ENCODE data around the gene KAT6B.

The KAT6B gene

DNA sequence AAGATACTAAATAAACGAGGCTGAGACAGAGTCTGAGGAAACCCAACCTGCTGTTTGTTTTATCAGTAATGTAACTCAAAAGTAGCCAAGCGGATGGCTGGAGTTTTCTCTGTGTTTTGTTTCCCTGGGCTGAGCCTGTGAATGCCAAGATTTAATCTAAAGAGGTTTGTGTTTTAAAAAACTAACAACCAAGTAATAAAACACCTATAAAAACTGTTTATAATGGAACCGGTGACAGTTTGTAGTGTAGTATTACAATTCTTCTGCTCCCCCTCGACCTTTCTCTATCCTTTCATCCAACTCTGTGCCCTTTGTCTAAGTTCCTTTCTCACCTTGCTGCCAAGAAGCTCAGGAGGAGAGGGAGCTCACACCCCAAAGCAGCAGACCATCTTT is 2.6 kb upstream of the KAT6B start:
- DNase-seq (ENCODE audit: low spot score) = no peak

DNA sequence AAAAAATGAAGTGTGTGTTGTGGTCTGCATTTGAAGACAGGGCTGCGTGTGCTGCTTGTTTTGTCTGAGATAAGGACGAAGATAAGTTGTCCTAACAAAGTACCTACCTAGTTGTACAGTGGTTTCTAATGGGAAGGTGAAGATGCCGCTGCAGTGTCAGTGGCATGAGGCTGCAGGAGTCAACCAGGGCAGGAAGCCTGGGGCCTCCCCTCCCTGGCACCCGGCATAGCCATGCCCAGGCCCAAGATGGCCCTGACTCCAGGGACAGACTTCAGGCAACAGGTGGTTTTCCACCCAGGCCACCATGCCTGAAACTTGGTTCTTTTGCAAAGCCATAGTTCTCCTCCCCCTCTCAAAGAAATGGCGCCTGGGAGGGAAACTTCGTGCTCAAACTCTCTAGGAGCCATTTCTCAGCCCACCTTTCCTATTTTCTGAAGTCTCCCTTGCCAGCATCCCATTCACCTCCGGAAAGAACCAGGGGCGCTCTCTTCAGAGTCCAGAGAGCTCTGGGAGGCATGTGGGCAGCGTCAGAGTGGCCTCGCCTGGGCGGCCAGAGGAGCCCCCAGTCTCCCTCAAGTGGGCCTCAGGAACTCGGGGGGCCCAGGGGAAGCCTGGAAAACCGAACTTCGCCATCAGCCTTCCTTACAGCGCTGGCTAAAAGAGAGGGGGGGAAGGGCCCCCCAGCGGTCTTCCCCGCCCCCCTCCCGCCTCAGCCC is 2.1 kb upstream of the KAT6B start:
- DNase-seq (ENCODE audit: low spot score) = no peak

DNA sequence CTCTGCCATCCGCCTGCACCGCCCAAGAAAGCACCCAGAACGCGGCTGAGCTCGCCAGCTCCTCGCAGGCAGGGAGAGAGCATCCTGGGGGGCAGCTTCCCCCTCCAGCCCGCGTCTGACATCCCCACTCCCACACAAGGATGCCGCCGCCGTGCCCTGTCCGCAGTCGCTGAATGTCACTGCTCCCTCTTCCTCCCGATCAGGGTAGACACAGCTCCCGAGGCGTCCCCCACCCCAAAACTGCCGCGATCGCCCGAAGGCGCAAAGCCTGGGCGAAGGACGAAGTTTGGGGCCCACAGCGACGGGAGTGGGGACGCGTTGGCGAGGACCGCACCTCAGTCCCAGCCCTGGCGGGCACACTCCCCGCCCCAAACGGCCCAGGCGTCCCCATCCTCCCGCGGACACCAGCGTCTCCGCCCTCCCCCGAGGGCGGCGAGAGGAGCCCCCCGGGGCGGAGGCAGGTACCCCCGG is 1.5 kb upstream of the KAT6B start:
- DNase-seq (ENCODE audit: low spot score) = no peak

DNA sequence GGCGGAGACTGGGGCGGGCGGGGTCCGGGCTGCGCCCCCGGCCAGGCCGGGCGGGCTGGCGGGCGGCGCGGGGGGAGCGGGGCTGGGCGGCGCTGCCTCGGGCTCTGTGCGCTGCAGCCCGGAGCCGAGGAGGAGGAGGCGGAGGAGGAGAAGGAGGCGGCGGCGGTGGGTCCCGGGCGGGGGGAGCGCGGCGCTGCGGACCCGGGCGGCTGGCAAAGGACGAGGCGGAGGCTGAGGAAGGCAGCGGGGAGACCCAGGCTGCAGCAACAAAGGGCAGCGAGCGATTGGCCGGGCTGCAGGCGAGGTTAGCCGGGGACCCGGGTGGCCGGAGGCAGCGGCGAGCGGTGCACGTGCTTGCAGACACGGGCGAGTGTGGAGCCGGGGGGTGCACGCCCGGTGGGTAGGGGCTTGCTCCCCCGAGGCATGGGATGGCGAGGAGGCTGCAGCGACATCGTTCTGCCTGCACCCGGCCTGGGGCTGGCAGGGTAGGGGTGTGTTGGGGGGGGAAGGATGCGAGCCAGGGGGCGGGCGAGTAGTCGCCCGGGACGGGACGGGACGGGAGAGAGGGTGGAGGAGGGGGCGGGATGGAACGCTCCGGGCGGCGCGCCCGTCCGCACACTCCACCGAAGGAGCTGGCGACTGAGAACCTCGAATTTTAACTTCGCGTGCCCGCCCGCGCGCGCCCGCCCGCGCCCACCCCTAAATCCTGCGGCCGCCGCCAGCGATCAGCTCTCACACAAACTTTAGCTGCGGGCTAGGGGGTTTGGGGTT is 844 bp upstream of the KAT6B start:
- peak; percentile 84 for DNase-seq (ENCODE audit: low spot score)

DNA sequence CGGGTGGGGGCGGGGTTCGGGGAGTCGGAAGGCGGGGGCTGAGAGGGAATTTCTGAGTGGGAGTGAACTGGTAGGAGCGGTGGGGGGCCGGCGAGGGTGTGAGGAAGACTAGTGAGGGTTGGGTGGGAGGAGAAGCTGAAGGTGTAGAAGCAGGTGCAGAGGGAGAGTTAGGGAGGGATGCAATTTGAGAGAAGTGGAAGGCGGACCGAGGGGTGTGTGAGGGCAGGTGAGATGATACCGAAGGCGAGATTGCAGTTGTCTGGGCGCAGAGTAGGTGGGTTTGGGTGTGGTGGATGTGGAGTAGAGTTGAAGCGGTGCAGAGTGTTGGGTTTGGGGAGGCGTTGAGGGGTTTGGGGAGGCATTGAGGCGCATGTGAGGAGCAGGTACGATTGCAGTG is 643 bp downstream of the KAT6B start:
- no peak for DNase-seq (ENCODE audit: low spot score)

DNA sequence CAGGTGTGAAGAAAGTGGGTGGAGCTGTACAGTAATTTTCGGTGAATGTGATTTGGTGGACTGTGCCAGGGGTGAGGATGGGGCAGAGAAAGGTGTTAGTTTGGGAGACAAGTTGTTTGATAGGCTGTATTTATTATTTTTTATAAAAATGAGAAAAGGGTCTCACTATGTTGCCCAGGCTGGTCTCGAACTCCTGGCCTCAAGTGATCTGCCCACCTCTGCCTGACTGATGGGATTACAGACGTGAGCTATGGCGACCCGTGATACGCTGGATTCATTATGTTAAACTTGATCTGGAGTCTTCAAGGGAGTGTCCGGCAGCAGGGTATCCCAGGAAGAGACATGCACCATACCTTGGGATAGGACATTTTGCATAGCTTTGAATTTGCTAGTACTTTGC is 1.3 kb downstream of the KAT6B start:
- DNase-seq (ENCODE audit: low spot score) = no peak

DNA sequence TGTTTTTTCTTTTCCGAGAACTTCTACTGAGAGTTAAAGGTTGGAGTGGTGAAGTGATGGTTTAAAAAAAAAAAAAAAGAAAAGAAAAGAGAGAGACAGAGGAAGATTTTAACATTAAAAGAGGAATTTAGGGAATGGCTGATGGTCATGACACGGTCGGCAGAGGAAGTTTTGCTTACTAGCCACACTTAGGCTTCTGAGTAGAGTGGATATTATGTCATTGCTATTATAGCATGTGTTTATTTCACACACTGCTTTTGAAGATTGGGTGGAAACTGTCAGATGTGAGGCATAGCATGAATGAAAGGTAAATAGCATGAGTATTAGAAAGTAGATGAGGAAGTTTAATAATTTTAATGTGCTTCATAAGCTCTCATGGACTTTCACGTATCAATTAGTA is 2.5 kb downstream of the KAT6B start:
- DNase-seq (ENCODE audit: low spot score) = no peak

DNA sequence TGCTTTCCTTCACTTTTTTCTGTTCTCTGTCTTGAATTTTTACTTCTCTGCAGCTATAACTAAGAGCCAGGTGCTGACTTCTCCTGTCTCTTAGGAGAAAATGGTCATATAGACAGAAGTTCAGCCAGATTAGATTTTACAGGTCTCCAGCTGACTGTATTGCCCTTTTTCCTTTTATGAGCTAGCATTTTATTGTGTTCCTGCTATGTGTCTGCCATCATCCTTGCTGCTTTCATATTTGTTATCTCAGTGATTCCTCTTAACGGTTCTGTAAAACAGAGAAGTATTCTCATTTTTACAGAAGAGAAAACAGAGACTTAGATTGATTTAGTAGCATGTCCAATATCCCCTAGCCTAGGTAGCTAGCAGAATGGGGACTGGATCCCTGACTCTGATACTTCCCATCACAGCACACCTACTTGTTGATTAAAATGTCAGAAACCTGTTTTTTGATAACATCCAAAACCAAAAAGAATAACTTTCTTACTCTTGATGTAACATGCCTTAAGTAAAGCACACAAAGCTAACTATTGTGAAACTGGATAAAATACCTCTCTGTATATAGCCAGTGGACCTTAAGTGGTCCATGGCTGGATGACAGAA is 5.2 kb downstream of the KAT6B start:
- DNase-seq (ENCODE audit: low spot score) = no peak

DNA sequence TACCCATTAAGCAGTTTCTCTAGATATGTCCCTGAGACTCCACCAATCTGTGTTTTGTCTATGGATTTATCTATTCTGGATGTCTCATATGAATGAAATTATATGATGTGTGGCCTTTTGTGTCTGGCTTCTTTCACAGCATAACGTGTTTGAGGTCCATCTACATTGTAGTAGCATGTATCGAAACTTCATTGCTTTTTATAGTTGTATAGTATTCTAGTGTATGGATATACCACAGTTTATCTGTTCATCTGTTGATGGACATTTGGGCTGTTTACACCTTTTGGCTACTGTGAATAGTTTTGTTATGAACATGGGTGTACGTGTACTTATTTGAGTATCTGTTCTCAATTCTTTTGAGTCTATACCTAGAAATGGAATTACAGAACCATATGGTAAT is 9.6 kb downstream of the KAT6B start:
- DNase-seq (ENCODE audit: low spot score) = no peak

DNA sequence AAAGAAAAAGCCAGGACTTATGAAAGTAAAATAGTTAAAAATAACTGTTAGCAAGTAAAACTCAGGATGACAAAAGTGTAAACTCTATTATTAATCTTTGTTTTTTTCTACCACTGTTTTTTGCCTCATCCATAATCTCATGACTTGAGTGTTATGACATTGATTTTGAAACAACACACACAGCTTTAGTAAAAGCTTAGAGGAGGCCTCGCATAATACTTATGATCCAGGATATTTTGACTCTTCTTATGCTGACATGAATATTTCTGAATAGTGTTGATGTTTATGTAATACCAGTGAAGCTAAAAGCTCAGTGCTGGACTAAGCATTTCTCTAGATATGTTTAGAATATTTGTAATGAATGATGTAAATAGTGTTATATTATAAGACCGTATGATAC is 10.5 kb downstream of the KAT6B start:
- no peak for DNase-seq (ENCODE audit: low spot score)

DNA sequence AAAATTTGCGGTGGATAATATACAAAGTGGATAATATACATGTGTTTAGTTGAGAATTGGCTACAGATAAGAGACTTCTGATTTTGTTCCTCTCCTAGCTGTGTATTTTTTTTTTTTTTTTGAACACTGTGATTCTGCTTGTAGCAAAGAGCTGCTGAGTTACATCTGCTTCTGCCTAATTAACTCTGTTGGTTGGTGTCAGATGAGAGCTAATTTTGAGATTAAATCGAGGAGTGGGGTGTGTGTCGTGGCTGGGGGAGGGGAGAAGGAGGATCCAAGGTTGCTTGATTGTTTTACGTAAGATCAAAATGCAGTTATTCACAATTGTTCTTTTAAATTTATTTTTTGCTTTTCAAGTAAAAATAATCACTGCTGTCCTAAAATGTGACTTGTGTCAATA is 11.3 kb downstream of the KAT6B start:
- DNase-seq (ENCODE audit: low spot score) = no peak

DNA sequence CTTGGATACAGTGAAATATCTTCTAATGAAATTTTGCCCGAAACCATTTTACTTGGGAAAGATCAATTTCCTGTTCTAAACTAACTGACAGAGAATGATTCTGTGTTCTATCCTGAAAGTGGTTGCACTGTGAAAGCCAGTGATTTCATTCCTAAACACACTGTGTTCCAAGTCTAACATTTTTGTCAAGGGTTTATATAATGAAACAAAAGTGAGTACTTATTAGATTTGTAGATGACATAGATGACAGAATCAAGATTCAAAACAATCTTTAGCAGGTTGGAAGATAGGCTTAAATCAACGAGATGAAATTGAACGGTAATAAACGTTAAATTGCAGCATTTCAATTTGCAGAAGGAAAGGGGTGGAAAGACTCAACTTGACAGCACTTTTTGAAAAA is 13.3 kb downstream of the KAT6B start:
- no peak for DNase-seq (ENCODE audit: low spot score)

DNA sequence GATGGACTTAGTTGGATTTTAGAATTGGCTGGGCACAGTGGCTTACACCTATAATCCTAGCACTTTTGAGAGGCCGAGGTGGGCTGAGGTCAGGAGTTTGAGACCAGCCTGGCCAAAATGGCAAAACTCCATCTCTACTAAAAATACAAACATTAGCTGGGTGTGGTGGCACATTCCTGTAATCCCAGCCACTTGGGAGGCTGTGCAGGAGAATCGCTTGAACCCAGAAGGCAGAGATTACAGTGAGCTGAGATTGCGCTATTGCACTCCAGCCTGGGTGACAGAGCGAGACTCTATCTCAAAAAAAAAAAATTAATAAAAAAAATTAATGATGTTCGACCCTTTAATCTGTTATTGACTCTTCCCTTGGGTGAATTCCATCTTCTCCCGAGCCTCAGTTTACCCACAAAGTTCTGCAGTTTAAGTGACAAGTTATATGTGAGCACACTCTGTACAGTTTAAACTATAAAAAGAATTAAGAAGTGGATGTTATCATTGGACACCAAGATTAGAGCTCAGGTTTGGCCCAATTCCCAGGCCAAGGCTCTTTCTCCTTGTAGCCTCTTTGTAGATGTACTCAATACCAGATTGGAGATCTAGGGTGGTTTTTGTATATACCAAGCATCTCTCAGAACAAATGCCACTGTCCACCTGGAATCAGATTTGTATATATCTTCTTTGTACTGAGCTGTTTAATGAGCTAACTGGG is 15.0 kb downstream of the KAT6B start:
- DNase-seq (ENCODE audit: low spot score) = no peak

DNA sequence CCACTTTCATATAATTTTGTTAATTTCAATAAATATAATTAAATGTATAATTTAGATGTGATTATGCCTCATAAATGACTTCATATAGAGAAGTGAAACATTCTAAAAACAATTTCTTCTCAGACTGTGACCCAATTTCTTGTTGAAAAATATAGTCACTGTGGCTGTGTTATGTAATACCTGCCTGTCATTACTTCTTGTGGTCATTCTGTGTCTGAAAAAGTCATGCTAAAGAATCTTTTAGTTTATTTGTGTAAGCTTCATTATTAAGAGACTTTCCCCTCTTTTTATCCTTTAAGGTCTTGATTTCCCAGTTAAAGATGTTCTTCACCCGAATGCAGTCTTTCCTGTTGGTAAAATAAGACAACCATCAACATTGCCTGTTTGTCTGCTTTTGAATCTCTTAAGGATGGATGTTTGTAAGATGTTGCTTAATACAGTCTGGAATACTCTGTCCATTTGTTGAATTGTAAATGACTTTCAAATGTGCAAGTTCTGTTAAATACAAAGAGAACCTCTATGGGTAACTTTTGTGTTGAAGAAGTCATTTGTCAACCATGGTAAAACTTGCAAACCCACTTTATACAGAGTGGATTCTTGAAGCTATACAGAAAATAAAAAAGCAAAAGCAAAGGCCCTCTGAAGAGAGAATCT is 16.0 kb downstream of the KAT6B start:
- DNase-seq (ENCODE audit: low spot score) = peak; percentile 27

DNA sequence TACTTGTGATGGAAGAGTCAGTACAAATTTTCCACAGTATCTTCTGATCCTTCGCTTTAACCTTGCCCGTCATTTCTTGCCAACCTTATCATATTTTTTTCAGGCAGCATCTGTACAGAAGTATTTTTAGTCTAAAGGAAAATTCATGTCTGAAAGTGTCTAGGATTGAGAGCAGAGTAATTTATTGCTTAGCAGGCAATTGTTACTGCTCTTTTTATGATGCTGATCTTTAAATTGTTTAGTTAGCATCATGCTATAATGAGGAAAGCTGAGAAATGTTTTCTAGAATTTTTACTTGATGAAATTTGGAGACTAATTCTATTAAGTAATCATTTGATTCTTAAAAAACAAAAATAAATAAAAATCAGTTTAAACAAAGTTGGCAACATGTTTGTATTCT is 20.6 kb downstream of the KAT6B start:
- no peak for DNase-seq (ENCODE audit: low spot score)

DNA sequence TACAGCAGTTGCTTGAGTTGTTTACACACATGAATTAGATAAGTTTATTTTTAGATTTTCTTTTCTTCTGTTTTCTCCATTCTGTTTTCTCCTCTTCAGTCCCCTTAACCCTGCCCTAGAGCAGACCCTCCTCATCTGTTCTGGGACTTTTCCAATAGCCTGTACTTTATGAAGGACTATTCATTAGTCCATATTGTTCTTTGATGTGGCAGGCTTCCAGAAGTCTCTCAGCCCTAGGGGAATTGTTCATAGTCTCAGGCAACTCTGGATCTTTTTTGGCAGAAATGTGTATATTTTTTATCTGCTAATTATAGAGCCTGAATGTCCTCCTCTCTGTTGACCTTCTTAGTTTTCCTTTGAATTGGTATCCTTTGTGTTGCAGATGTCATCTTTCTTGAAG is 25.4 kb downstream of the KAT6B start:
- DNase-seq (ENCODE audit: low spot score) = no peak

DNA sequence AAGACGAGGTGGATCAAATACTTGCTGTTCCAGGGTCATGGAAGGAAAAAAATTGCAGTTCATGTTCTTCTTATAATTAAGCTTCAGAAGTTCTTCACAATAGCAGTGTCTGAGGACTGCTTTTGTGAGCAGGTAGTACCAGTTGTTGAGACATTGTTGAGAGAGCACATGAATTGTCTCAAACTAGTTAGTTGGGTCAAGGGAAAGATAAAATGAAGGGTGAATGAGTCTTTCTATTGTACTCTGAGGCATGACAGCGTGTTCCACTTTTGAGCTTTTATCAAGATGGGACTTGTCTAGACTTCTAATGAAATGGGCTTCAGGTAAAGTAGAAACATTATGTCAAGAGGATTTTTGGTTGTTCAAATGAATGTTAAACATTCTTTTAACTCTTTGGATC is 26.0 kb downstream of the KAT6B start:
- no peak for DNase-seq (ENCODE audit: low spot score)

DNA sequence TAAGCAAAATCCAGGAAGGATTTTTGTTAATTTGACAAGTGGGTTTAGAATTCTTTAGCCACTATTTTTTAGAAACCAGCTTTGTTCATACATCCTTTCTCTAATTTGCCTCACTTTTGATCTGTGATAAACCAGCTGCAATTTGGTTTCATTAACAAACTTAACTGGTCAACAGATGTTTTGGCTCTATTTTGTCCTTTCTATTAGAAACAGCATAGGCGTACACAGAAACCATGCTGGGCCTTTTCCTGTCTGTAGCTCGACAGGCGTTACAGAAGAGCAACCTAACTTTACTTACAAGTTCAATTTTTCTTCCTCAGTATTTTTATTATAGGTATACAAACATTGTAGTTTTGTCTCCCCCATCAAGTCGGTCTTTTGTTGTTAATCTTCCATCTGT is 28.2 kb downstream of the KAT6B start:
- DNase-seq (ENCODE audit: low spot score) = no peak

DNA sequence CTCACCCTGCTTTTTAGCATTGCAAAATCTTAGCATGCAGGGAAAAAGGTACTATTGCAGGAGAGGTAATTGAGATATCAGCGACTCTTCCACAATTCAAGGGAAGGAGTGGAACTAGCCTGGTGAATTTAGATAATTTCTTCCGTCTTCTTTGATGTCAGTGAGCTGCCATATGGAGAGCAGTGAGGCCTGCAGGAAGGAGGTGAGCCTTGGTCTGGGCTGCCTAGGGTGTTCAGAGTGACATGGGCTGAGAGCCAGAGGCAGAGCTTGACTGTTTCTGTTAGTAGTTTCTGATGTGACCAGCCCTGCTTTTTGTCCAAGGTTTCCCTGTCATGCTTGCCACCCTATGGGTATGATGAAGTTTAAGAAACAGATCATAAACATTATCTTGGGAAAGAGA is 28.6 kb downstream of the KAT6B start:
- no peak for DNase-seq (ENCODE audit: low spot score)

DNA sequence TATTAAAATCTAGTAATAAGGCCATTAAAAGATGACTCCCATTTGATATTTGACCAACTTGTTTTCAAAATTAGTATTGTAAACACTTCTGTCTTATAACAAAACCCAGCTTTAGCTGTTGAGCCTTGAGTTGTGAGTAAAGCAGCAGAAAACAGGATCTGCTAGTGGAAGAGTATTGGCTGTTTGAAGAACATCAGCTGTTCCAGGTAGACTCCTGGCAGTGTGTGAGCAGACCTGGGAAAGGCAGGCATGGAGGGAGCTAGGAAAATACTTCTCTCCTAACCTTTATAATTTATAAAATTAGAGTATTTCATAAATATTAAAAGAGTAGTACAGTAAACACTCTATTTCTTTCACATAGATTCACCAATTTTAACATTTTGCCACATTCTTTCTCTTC is 29.0 kb downstream of the KAT6B start:
- no peak for DNase-seq (ENCODE audit: low spot score)

DNA sequence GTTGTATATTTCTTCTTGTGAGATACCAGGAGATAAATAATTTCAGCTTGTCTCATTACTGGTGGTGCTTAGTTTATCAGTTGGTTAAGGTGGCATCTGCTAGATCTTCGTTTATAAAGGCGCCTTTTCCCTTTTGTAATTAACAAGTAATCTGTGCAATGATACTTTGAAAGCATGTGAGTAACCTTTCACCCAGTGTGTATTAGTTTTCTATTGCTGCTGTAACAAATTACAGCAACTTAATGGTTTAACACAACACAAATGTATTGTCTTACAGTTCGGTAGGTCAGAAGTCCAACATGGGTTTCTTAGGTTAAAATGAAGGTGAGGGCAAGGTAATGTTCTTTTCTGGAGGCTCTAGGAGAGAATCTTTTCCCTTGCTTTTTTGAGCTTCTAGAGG is 30.5 kb downstream of the KAT6B start:
- no peak for DNase-seq (ENCODE audit: low spot score)

DNA sequence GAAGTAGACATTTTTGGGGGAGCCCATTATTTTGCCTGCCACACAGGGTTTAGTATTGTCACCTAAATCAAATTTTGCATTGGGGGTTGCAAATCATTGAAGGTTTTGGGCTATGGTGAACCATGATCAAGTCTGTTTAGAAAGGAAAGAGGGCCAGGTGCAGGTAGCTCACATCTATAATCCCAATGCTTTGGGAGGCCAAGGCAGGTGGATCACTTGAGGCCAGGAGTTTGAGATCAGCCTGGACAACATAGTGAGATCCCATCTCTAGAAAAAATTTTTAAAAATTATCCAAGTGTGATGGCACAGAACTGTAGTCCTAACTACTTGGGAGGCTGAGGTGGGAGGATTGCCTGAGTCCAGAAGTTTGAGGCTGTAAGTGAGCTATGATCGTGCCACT is 31.2 kb downstream of the KAT6B start:
- DNase-seq (ENCODE audit: low spot score) = no peak
